SK-N-SH treated with all-trans-retinoic acid at 6 μM for 48 hours (cell line): ENCODE results near the gene KIAA0319L.

Experiments used
- ARNTL ChIP-seq: fragments of 450-650 bp; formaldehyde crosslinking; IDR thresholded peaks from 2 replicates; pipeline ENCODE4 v1.5.0; 2020; ENCODE audit warnings: low read depth, mild to moderate bottlenecking, moderate library complexity, borderline replicate concordance
- CSDC2 ChIP-seq: fragments of 250-450 bp; sonication (Bioruptor Pico); IDR thresholded peaks from 2 replicates; pipeline ENCODE4 v1.5.0; 2020; ENCODE audit warnings: mild to moderate bottlenecking, moderate library complexity
- ESRRG ChIP-seq: fragments of 250-450 bp; sonication (Bioruptor Pico); IDR thresholded peaks from 2 replicates; pipeline ENCODE4 v1.6.1; 2021; ENCODE audit warnings: mild to moderate bottlenecking
- ISL1 ChIP-seq: fragments of 250-450 bp; sonication (Bioruptor Pico); IDR thresholded peaks from 2 replicates; pipeline ENCODE4 v2.1.2; 2022; ENCODE audit warnings: mild to moderate bottlenecking, moderate library complexity
- OSR1 ChIP-seq: fragments of 250-450 bp; sonication (Bioruptor Pico); IDR thresholded peaks from 2 replicates; pipeline ENCODE4 v1.8.0; 2022; ENCODE audit warnings: moderate library complexity, mild to moderate bottlenecking, inconsistent platforms
- RARB ChIP-seq: fragments of 250-450 bp; sonication (Bioruptor Pico); IDR thresholded peaks from 2 replicates; pipeline ENCODE4 v1.8.0; 2021; ENCODE audit warnings: mild to moderate bottlenecking, moderate library complexity
- SNAI2 ChIP-seq: fragments of 250-450 bp; sonication (Bioruptor Pico); IDR thresholded peaks from 2 replicates; pipeline ENCODE4 v1.5.0; 2020; ENCODE audit warnings: mild to moderate bottlenecking, moderate library complexity
- TOX ChIP-seq: fragments of 250-450 bp; sonication (Bioruptor Pico); IDR thresholded peaks from 2 replicates; pipeline ENCODE4 v1.8.0; 2021; ENCODE audit warnings: mild to moderate bottlenecking, moderate library complexity, borderline replicate concordance
- ZFP3 ChIP-seq: fragments of 250-450 bp; sonication (Bioruptor Pico); IDR thresholded peaks from 2 replicates; pipeline ENCODE4 v1.5.0; 2020; ENCODE audit warnings: mild to moderate bottlenecking, moderate library complexity
- ZNF70 ChIP-seq: fragments of 450-650 bp; formaldehyde crosslinking; IDR thresholded peaks from 2 replicates; pipeline ENCODE4 v1.5.0; 2020; ENCODE audit warnings: mild to moderate bottlenecking, moderate library complexity
- TF ChIP-seq, protein P1 (sequence below): fragments of 250-450 bp; sonication (Bioruptor Pico); IDR thresholded peaks from 2 replicates; pipeline ENCODE4 v1.8.0; 2020; ENCODE audit warnings: mild to moderate bottlenecking, moderate library complexity, borderline replicate concordance
- TF ChIP-seq, protein P2 (sequence below): fragments of 250-450 bp; sonication (Bioruptor Pico); IDR thresholded peaks from 2 replicates; pipeline ENCODE4 v1.5.1; 2020; ENCODE audit warnings: low read depth, mild to moderate bottlenecking, moderate library complexity
- TF ChIP-seq, protein P3 (sequence below): fragments of 250-450 bp; sonication (Bioruptor Pico); IDR thresholded peaks from 2 replicates; pipeline ENCODE4 v1.5.1; 2021; ENCODE audit warnings: mild to moderate bottlenecking, moderate library complexity

DNA sequence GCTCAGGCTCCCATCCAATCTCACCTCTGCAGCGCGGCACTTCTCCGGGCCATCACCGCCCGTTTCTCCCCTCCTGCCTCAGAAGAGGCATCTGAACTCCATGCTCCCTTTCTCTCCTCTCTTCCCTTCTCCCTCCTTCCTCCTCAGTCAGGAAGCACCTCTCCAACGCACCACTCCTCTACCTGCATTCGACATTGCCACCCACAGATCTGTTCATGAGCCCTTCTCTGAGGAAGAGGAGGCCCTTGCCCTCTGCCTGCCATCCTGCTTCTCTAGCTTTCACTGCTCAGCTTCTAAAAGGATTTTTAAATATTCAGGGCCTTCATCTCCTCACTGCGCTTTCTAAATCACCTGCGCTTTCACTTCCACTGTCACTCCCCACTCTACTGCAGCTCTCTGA lies 120.0 kb downstream of the KIAA0319L start:
- TF ChIP-seq, protein P1, sequence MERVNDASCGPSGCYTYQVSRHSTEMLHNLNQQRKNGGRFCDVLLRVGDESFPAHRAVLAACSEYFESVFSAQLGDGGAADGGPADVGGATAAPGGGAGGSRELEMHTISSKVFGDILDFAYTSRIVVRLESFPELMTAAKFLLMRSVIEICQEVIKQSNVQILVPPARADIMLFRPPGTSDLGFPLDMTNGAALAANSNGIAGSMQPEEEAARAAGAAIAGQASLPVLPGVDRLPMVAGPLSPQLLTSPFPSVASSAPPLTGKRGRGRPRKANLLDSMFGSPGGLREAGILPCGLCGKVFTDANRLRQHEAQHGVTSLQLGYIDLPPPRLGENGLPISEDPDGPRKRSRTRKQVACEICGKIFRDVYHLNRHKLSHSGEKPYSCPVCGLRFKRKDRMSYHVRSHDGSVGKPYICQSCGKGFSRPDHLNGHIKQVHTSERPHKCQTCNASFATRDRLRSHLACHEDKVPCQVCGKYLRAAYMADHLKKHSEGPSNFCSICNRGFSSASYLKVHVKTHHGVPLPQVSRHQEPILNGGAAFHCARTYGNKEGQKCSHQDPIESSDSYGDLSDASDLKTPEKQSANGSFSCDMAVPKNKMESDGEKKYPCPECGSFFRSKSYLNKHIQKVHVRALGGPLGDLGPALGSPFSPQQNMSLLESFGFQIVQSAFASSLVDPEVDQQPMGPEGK (CRISPR knock-in tag) = no peak
- TF ChIP-seq CSDC2 (CRISPR knock-in tag) (no peak), ISL1 (no peak), ESRRG (CRISPR knock-in tag) (no peak), SNAI2 (CRISPR knock-in tag) (no peak), ARNTL (CRISPR knock-in tag) (no peak), OSR1 (no peak), RARB (CRISPR knock-in tag) (no peak), TOX (no peak), ZFP3 (CRISPR knock-in tag) (no peak), ZNF70 (CRISPR knock-in tag) (no peak)
- TF ChIP-seq, protein P2, sequence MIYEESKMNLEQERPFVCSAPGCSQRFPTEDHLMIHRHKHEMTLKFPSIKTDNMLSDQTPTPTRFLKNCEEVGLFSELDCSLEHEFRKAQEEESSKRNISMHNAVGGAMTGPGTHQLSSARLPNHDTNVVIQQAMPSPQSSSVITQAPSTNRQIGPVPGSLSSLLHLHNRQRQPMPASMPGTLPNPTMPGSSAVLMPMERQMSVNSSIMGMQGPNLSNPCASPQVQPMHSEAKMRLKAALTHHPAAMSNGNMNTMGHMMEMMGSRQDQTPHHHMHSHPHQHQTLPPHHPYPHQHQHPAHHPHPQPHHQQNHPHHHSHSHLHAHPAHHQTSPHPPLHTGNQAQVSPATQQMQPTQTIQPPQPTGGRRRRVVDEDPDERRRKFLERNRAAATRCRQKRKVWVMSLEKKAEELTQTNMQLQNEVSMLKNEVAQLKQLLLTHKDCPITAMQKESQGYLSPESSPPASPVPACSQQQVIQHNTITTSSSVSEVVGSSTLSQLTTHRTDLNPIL (CRISPR knock-in tag) = no peak
- TF ChIP-seq, protein P3, sequence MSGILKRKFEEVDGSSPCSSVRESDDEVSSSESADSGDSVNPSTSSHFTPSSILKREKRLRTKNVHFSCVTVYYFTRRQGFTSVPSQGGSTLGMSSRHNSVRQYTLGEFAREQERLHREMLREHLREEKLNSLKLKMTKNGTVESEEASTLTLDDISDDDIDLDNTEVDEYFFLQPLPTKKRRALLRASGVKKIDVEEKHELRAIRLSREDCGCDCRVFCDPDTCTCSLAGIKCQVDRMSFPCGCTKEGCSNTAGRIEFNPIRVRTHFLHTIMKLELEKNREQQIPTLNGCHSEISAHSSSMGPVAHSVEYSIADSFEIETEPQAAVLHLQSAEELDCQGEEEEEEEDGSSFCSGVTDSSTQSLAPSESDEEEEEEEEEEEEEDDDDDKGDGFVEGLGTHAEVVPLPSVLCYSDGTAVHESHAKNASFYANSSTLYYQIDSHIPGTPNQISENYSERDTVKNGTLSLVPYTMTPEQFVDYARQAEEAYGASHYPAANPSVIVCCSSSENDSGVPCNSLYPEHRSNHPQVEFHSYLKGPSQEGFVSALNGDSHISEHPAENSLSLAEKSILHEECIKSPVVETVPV = no peak
